Kidney (tissue), 14 donors: ENCODE measurements around the gene TMEM107. TPM values are rescaled to one million over a fixed set of nuclear protein-coding genes. Genes with fewer than 3 reads are reported as not detected.

Experiments used
- DNase-seq, 5 donors: peaks; one replicate each; pipeline ENCODE4 v3.0.0-alpha.2; 2013 to 2020
- FAIRE-seq: peaks from 2 replicates; lab custom pipeline; 2012; peaks lifted over from hg19 to GRCh38; lab: Jason Lieb, UNC
- H3K27ac ChIP-seq, 2 donors: one replicate each; pipeline ENCODE4 v1.7.0; 2013; ENCODE audit warnings: low read depth in 2 of 2, low read length in 2 of 2, inconsistent platforms in 1 of 2
- H3K27me3 ChIP-seq: one replicate; pipeline ENCODE4 v1.7.1; 2013; ENCODE audit warnings: low read length, inconsistent platforms; ENCODE audit not compliant: control insufficient read depth, insufficient read depth
- H3K36me3 ChIP-seq, 3 donors: one replicate each; pipeline versions ENCODE4 v1.7.0 to v1.7.1; 2013; ENCODE audit warnings: low read length in 3 of 3, control low read depth in 1 of 3, inconsistent platforms in 1 of 3; ENCODE audit not compliant: insufficient read depth in 3 of 3, control insufficient read depth in 2 of 3
- H3K4me1 ChIP-seq, 3 donors: one replicate each; pipeline versions ENCODE4 v1.7.0 to v1.7.1; 2013; ENCODE audit warnings: low read length in 3 of 3, inconsistent platforms in 1 of 3, low read depth in 1 of 3; ENCODE audit not compliant: control insufficient read depth in 2 of 3, insufficient read depth in 2 of 3
- H3K4me3 ChIP-seq, 3 donors: one replicate each; pipeline versions ENCODE4 v1.7.0 to v1.8.1; 2013; ENCODE audit warnings: low read length in 3 of 3, control low read depth in 1 of 3, inconsistent platforms in 1 of 3
- H3K9ac ChIP-seq, 3 donors: one replicate each; pipeline versions ENCODE4 v1.7.0 to v1.7.1; 2013; ENCODE audit warnings: low read length in 3 of 3, control low read depth in 1 of 3, inconsistent platforms in 1 of 3
- H3K9me3 ChIP-seq, 3 donors: one replicate each; pipeline versions ENCODE4 v1.7.0 to v1.7.1; 2013; ENCODE audit warnings: low read length in 3 of 3, control low read depth in 1 of 3, inconsistent platforms in 1 of 3; ENCODE audit not compliant: control insufficient read depth in 2 of 3, insufficient read depth in 1 of 3
- intact Hi-C: fragments of 100-400 bp; cut with DNase I; formaldehyde crosslinking; loops from one replicate; pipeline ENCODE4 v1.11.1; 2022
- polyA plus RNA-seq: library from polyadenylated mRNA; stranded (reverse); fragments of 350-450 nt; fragmentation: Illumina TruSeq; extraction: RNeasy Lipid Tissue Mini Kit (QIAGEN cat#74804); gene quantifications from one replicate; pipeline ENCODE4 v1.2.3, GENCODE V29; 2014; ENCODE audit warnings: low read depth, low replicate concordance; ENCODE audit not compliant: insufficient read depth
- total RNA-seq: library from RNA; stranded (reverse); fragmentation: NEBNext Ultra II Directional; extraction: Animal tissue kit (Norgen Biotek cat#: 25700); gene quantifications from one replicate; pipeline ENCODE4 v1.2.1, GENCODE V29; 2021
- TF ChIP-seq, protein P1 (sequence below): IDR thresholded peaks from 3 replicates; pipeline ENCODE4 v1.5.1; 2012; ENCODE audit warnings: mild to moderate bottlenecking, moderate library complexity, borderline replicate concordance; ENCODE audit not compliant: insufficient read depth; ENCODE audit errors: extremely low read depth
- donor health status: control.
- donor health status: control.
- donor health status: control.
- donor health status: control.
- donor health status: control.
- donor health status: DM: yes; HTN: yes; CAD: no.
- donor health status: Normal renal cell carcinoma (clear cell type).

TMEM107 gene
- total and polyA plus RNA-seq, 2 donors from 2014 or later, result 23.4 to 24.6 TPM

DNA sequence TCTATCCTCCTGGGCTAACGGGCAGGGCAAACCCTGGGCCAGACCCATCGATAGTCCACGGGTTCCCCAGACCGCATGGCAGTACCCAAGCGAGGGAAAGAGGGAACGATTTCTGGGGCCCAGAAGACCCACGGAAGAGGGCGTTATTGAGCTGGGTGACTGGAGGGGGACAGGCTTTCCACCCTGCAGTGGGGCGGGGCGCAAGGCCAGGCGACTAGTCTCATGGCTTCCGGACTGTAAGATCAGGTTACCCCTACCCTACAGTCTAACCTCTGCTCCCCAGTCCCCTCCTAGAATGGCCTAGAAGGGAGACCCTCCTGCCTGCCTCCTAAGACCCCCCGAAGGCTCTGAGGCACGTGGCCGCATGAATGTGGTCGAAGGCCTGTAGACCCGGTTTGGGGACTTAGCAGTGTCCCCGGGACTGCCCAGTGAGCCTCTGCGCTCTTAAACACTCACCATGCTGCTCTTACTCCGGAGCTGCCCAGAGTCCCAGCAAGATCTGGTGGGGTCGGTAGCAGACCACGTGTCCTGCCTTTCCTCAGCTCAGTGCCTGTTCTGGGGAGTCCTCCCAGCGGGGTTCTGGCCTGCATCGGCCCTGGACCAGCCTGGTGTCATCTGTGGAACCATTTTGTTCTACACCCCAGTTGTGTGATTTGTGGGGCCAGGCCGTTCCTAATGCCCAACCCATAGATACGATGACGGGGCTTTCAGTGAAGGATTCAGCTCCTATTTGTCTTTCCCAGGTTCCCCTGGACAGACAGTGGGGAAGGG lies 47.4 kb upstream of the TMEM107 start:
- peaks cover under 1 to 12% (median 2%) of the 10 kb centered on the region in 3 donors for H3K36me3 ChIP-seq
- FAIRE-seq (no peak), DNase-seq (peak; percentile 69 to 93 (median 86))
- H3K4me3 ChIP-seq, result peak overlapping the region; percentile 79 to 90 (median 81)
- peak overlapping the region; percentile 94 to 99 (median 96) for H3K9ac ChIP-seq
- intact Hi-C loops, result no loop called here
- TF ChIP-seq, protein P1, sequence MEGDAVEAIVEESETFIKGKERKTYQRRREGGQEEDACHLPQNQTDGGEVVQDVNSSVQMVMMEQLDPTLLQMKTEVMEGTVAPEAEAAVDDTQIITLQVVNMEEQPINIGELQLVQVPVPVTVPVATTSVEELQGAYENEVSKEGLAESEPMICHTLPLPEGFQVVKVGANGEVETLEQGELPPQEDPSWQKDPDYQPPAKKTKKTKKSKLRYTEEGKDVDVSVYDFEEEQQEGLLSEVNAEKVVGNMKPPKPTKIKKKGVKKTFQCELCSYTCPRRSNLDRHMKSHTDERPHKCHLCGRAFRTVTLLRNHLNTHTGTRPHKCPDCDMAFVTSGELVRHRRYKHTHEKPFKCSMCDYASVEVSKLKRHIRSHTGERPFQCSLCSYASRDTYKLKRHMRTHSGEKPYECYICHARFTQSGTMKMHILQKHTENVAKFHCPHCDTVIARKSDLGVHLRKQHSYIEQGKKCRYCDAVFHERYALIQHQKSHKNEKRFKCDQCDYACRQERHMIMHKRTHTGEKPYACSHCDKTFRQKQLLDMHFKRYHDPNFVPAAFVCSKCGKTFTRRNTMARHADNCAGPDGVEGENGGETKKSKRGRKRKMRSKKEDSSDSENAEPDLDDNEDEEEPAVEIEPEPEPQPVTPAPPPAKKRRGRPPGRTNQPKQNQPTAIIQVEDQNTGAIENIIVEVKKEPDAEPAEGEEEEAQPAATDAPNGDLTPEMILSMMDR, result no peak
- no peaks in the 10 kb centered on the region for H3K9me3 ChIP-seq
- H3K27me3 ChIP-seq, result no peaks in the 10 kb centered on the region
- H3K4me1 ChIP-seq, result peaks cover 0 to 13% (median 5%) of the 10 kb centered on the region in 3 donors
- H3K27ac ChIP-seq, result peak overlapping the region; percentile 95 to 98

DNA sequence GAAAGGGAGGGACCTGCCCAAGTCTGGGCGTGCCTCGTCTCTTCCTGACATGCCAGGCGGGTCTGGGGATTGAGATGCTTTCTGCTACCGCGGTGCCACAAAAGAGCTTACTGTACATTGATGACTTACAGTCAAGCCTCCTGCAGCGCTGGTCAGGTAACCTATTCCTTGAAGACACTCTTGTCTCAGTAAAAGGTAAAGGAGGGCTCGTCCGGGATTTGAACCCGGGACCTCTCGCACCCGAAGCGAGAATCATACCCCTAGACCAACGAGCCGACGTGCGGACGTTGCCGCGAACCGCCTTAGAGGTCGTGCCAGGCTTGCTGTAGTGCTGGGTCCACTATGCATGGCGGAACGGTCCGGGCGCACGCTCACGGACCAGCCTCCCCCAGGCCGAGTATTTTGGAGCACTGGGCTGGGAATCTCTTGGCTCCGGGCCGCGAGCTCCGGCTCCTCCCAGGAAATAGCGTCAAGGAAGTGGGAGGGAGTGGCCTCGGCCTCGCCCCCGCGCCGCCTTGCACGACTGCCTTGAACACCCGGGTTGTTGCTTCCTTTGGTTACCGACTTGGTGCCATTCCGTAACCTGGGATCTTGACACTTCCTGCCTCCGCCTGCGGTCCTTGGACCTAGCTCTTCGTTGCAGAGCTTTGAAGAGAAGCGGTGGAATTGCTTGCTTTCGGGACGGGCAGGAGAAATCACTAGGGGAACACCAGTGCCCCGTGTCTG lies 46.6 kb upstream of the TMEM107 start:
- Histone ChIP-seq H3K36me3 (peaks cover 0 to 5% (median under 1%) of the 10 kb centered on the region in 3 donors), H3K27me3 (no peaks in the 10 kb centered on the region), H3K4me3 (peak overlapping the region; percentile 79 to 90 (median 81)), H3K9ac (peak overlapping the region; percentile 94 to 99 (median 96)), H3K4me1 (peaks cover 0 to 13% (median 5%) of the 10 kb centered on the region in 3 donors), H3K27ac (peak overlapping the region; percentile 95 to 98), H3K9me3 (no peaks in the 10 kb centered on the region)
- intact Hi-C loops, result no loop called here
- TF ChIP-seq, protein P1, result no peak
- peak; percentile 94 to 98 (median 96) for DNase-seq
- FAIRE-seq, result no peak

DNA sequence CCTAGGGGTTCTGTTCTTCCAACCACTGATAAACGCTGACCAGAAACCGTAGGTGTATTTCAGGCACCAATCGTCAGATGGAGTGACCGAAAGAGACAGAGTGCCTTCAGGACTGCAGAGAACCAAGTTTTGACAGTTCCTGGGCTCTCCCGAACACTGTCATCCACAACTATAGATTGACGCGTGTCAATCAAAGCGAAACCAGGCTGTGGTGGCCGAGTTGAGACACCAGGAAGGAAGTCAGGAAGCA lies 46.1 kb upstream of the TMEM107 start:
- FAIRE-seq (no peak), DNase-seq (no peak)
- Histone ChIP-seq H3K9me3 (no peaks in the 10 kb centered on the region), H3K9ac (peak overlapping the region; percentile 77 to 99 (median 94)), H3K27ac (peak overlapping the region; percentile 95 to 98), H3K36me3 (peaks cover 0 to under 1% (median 0%) of the 10 kb centered on the region in 3 donors), H3K27me3 (no peaks in the 10 kb centered on the region), H3K4me3 (peak overlapping the region; percentile 79 to 90 (median 81)), H3K4me1 (peaks cover 0 to 13% (median 5%) of the 10 kb centered on the region in 3 donors)
- intact Hi-C loops, result no loop called here
- TF ChIP-seq, protein P1, result no peak
